ENCODE results near the gene SPTBN4.

Gene SPTBN4

DNA sequence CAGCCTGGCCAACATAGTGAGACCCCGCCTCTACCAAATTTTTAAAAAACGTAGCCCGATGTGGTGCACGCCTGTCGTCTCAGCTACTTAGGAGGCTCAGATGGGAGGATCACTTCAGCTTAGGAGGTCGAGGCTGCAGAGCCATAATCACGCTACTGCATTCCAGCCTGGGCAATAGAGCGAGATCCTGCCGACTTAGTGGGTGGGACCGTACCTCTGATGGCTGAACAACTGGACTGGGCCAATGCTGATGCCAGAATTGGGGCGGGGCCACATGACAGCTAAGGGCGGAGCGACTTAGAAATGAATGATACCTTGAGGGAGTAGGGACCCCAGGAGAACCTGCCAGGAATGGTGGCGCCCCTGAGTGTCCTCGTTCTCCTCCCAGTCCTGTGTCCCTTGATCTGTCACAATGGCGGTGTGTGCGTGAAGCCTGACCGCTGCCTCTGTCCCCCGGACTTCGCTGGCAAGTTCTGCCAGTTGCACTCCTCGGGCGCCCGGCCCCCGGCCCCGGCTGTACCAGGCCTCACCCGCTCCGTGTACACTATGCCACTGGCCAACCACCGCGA is 137.9 kb downstream of the SPTBN4 start:
- no peak overlapping the region for H3K27ac ChIP-seq (replicated peaks)
- TF ChIP-seq, protein P1, sequence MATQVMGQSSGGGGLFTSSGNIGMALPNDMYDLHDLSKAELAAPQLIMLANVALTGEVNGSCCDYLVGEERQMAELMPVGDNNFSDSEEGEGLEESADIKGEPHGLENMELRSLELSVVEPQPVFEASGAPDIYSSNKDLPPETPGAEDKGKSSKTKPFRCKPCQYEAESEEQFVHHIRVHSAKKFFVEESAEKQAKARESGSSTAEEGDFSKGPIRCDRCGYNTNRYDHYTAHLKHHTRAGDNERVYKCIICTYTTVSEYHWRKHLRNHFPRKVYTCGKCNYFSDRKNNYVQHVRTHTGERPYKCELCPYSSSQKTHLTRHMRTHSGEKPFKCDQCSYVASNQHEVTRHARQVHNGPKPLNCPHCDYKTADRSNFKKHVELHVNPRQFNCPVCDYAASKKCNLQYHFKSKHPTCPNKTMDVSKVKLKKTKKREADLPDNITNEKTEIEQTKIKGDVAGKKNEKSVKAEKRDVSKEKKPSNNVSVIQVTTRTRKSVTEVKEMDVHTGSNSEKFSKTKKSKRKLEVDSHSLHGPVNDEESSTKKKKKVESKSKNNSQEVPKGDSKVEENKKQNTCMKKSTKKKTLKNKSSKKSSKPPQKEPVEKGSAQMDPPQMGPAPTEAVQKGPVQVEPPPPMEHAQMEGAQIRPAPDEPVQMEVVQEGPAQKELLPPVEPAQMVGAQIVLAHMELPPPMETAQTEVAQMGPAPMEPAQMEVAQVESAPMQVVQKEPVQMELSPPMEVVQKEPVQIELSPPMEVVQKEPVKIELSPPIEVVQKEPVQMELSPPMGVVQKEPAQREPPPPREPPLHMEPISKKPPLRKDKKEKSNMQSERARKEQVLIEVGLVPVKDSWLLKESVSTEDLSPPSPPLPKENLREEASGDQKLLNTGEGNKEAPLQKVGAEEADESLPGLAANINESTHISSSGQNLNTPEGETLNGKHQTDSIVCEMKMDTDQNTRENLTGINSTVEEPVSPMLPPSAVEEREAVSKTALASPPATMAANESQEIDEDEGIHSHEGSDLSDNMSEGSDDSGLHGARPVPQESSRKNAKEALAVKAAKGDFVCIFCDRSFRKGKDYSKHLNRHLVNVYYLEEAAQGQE (IDR thresholded peaks at IDR 0.05; ENCODE audit: insufficient replicate concordance, low read depth): no peak
- no peak for TF ChIP-seq GABPA (IDR thresholded peaks at IDR 0.05; ENCODE audit: low read depth)
- TF ChIP-seq SPI1 (IDR thresholded peaks at IDR 0.05; ENCODE audit: borderline replicate concordance, low read depth): no peak
- TF ChIP-seq POLR2AphosphoS5 (IDR thresholded peaks at IDR 0.05; ENCODE audit: low read depth): no peak
- TF ChIP-seq, protein P2, sequence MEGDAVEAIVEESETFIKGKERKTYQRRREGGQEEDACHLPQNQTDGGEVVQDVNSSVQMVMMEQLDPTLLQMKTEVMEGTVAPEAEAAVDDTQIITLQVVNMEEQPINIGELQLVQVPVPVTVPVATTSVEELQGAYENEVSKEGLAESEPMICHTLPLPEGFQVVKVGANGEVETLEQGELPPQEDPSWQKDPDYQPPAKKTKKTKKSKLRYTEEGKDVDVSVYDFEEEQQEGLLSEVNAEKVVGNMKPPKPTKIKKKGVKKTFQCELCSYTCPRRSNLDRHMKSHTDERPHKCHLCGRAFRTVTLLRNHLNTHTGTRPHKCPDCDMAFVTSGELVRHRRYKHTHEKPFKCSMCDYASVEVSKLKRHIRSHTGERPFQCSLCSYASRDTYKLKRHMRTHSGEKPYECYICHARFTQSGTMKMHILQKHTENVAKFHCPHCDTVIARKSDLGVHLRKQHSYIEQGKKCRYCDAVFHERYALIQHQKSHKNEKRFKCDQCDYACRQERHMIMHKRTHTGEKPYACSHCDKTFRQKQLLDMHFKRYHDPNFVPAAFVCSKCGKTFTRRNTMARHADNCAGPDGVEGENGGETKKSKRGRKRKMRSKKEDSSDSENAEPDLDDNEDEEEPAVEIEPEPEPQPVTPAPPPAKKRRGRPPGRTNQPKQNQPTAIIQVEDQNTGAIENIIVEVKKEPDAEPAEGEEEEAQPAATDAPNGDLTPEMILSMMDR (IDR thresholded peaks at IDR 0.05; ENCODE audit: insufficient read depth, low read length): no peak
- DNase-seq (ENCODE audit: low read depth in 1 of 2, low spot score in 1 of 2): no peak
- peak overlapping the region; percentile 42 for H3K4me3 ChIP-seq (replicated peaks; ENCODE audit: insufficient read depth, low read length)
- H3K27me3 ChIP-seq (ENCODE audit: insufficient read depth, poor library complexity, severe bottlenecking): peaks cover 51% of the 10 kb centered on the region

DNA sequence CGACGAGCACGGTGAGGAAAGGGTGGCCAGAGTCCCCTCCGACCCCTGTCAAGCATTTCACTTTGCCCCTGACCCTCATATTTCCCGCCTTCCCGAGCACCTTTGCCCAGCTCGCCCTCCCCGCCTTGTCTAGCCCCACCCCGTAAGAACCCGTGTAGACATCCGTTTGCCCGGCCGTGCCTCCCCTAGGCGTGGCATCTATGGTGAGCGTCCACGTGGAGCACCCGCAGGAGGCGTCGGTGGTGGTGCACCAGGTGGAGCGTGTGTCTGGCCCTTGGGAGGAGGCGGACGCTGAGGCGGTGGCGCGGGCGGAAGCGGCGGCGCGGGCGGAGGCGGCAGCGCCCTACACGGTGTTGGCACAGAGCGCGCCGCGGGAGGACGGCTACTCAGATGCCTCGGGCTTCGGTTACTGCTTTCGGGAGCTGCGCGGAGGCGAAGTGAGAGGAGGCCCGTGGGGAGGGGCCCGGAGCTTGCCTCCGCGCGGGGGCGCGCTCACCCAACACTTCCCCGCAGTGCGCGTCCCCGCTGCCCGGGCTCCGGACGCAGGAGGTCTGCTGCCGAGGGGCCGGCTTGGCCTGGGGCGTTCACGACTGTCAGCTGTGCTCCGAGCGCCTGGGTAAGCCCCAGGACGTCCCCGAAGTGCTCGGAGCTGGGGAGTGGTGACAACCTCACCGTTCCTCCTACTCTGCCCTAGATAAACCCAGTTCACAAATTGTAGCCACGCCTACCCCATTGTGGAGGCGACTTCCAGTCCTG is 138.6 kb downstream of the SPTBN4 start:
- no peak overlapping the region for H3K27ac ChIP-seq (replicated peaks)
- H3K4me3 ChIP-seq (replicated peaks; ENCODE audit: insufficient read depth, low read length): peak overlapping the region; percentile 42
- TF ChIP-seq GABPA (IDR thresholded peaks at IDR 0.05; ENCODE audit: low read depth): no peak
- TF ChIP-seq SPI1 (IDR thresholded peaks at IDR 0.05; ENCODE audit: borderline replicate concordance, low read depth): no peak
- TF ChIP-seq POLR2AphosphoS5 (IDR thresholded peaks at IDR 0.05; ENCODE audit: low read depth): no peak
- TF ChIP-seq, protein P2 (IDR thresholded peaks at IDR 0.05; ENCODE audit: insufficient read depth, low read length): no peak
- TF ChIP-seq, protein P1 (IDR thresholded peaks at IDR 0.05; ENCODE audit: insufficient replicate concordance, low read depth): no peak
- peak; percentile 59 to 63 for DNase-seq (ENCODE audit: low read depth in 1 of 2, low spot score in 1 of 2)
- peaks cover 44% of the 10 kb centered on the region for H3K27me3 ChIP-seq (ENCODE audit: insufficient read depth, poor library complexity, severe bottlenecking)

DNA sequence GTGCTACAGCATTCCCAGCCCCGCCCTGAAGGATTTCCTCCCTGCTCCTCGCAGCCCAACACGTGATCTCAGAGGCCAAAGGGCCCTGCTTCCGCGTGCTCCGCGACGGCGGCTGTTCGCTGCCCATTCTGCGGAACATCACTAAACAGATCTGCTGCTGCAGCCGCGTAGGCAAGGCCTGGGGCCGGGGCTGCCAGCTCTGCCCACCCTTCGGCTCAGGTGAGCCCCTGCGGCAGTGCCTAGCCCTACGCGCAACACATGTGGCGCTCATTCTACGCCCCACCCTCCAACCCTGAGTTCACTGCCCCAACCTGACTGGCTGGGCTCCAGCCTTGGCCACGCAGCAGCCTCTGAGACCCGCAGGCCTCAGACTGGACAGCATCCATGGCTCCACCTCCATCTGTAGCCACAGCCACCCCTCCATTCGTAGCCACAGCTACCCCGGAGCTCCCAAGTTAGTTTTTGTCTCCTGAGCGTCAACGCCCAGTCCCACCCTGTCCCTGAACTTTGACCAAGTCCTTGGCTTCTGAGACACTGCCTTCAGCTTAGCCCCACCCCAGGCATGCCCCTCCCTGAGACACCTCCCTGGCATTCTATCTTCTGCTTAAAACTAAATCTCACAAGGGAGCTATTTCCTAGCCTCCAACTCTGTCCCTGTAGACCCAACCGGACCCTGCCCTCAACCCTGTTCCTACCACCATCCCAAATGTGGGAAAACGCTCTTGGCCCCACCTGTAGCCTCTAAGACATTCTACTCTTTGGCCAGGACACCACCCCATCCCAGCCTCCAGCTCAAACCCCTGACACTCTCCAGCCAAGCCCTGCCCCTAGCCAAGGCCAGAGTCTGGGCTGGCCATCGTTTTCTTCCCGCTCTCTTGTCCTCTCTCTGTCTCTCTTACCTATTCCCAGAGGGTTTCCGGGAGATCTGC is 140.8 kb downstream of the SPTBN4 start:
- Histone ChIP-seq H3K27ac (replicated peaks) (no peak overlapping the region), H3K4me3 (replicated peaks; ENCODE audit: insufficient read depth, low read length) (no peak overlapping the region), H3K27me3 (ENCODE audit: insufficient read depth, poor library complexity, severe bottlenecking) (peaks cover 42% of the 10 kb centered on the region)
- TF ChIP-seq, protein P1 (IDR thresholded peaks at IDR 0.05; ENCODE audit: insufficient replicate concordance, low read depth): no peak
- TF ChIP-seq SPI1 (IDR thresholded peaks at IDR 0.05; ENCODE audit: borderline replicate concordance, low read depth): no peak
- TF ChIP-seq, protein P2 (IDR thresholded peaks at IDR 0.05; ENCODE audit: insufficient read depth, low read length): no peak
- TF ChIP-seq POLR2AphosphoS5 (IDR thresholded peaks at IDR 0.05; ENCODE audit: low read depth): no peak
- TF ChIP-seq GABPA (IDR thresholded peaks at IDR 0.05; ENCODE audit: low read depth): no peak
- DNase-seq (ENCODE audit: low read depth in 1 of 2, low spot score in 1 of 2): no peak
